ENCODE results near the gene SRGAP2B.
"Not testable (repeated sequence)": the region's sequence is repeated elsewhere in the genome, so short reads cannot be mapped to it uniquely, and the experiment has no call there.

Gene SRGAP2B

GRCh38 chr1:145082483-145083255 is 12.5 kb downstream of the SRGAP2B start:
- DNase-seq: not testable (repeated sequence)

- not testable (repeated sequence) for DNase-seq
Observed at GRCh38 chr1:145080193-145080592, 14.9 kb downstream of the SRGAP2B start.

- peak in 1 of 2 donors; percentile 10 for DNase-seq
Observed at GRCh38 chr1:145079737-145080136, 15.4 kb downstream of the SRGAP2B start.

GRCh38 chr1:145078787-145079370 is 16.2 kb downstream of the SRGAP2B start:
- DNase-seq: not testable (repeated sequence)

GRCh38 chr1:145077872-145078786 is 17.0 kb downstream of the SRGAP2B start:
- DNase-seq: not testable (repeated sequence)

- not testable (repeated sequence) for DNase-seq
Observed at GRCh38 chr1:145076877-145077276, 18.3 kb downstream of the SRGAP2B start.

- not testable (repeated sequence) for DNase-seq
Observed at GRCh38 chr1:145074021-145074559, 21.0 kb downstream of the SRGAP2B start.

- not testable (repeated sequence) for DNase-seq
Observed at GRCh38 chr1:145071569-145071968, 23.6 kb downstream of the SRGAP2B start.

GRCh38 chr1:145066486-145066885 is 28.6 kb downstream of the SRGAP2B start:
- DNase-seq: not testable (repeated sequence)

GRCh38 chr1:145065194-145065826 is 29.8 kb downstream of the SRGAP2B start:
- DNase-seq: not testable (repeated sequence)

- DNase-seq: not testable (repeated sequence)
Observed at GRCh38 chr1:145063941-145064648, 31.0 kb downstream of the SRGAP2B start.

GRCh38 chr1:145063285-145063684 is 31.8 kb downstream of the SRGAP2B start:
- DNase-seq: not testable (repeated sequence)

GRCh38 chr1:145058184-145058583 is 36.9 kb downstream of the SRGAP2B start:
- peak in 1 of 2 donors; percentile 16 for DNase-seq

- DNase-seq: not testable (repeated sequence)
Observed at GRCh38 chr1:145055217-145055760, 39.8 kb downstream of the SRGAP2B start.

GRCh38 chr1:145053428-145053827 is 41.7 kb downstream of the SRGAP2B start:
- DNase-seq: not testable (repeated sequence)

- DNase-seq: not testable (repeated sequence)
Observed at GRCh38 chr1:145052019-145052776, 42.9 kb downstream of the SRGAP2B start.

GRCh38 chr1:145048181-145048856 is 46.8 kb downstream of the SRGAP2B start:
- DNase-seq: not testable (repeated sequence)

GRCh38 chr1:145047553-145047952 is 47.6 kb downstream of the SRGAP2B start:
- DNase-seq: not testable (repeated sequence)

GRCh38 chr1:145045571-145046273 is 49.4 kb downstream of the SRGAP2B start:
- not testable (repeated sequence) for DNase-seq

Data from CD4-positive, alpha-beta T cell treated with Interleukin-4 for 1 hour (primary cell).